Head of caudate nucleus (tissue), 42 donors: ENCODE results near the gene HELZ2.
A peak's percentile ranks its signal among the peaks of the same experiment; 100 is the strongest.
"Not testable (repeated sequence)": the region's sequence is repeated elsewhere in the genome, so short reads cannot be mapped to it uniquely, and the experiment has no call there.

Experiments
- DNase-seq, 42 donors: peaks; one replicate each; pipeline versions ENCODE4 v3.0.0 to v3.0.0-alpha.2; 2020 to 2021; ENCODE audit warnings: mixed read lengths in 7 of 42
- intact Hi-C: fragments of 100-400 bp; cut with DNase I; formaldehyde crosslinking; loops from one replicate; pipeline ENCODE4 v1.15.0; 2022

The HELZ2 gene

GRCh38 chr20:63585616-63586565 lies 11.9 kb upstream of the HELZ2 start:
- intact Hi-C loops, result no loop called here
- DNase-seq, result no peak

- intact Hi-C loops, result no loop called here
- DNase-seq, result no peak
Observed at GRCh38 chr20:63582382-63583063, 8.5 kb upstream of the HELZ2 start.

- intact Hi-C loops, result no loop called here
- DNase-seq, result peak; percentile 42 to 92 (median 73)
Observed at GRCh38 chr20:63580796-63581461, 6.9 kb upstream of the HELZ2 start.

GRCh38 chr20:63579017-63579694 lies 5.1 kb upstream of the HELZ2 start:
- DNase-seq, result no peak
- intact Hi-C loops, result no loop called here

GRCh38 chr20:63578224-63579016 lies 4.4 kb upstream of the HELZ2 start:
- peak in 1 of 42 donors; percentile 56 for DNase-seq
- intact Hi-C loops, result no loop called here

GRCh38 chr20:63577317-63577894 lies 3.4 kb upstream of the HELZ2 start:
- DNase-seq, result peak in 38 of 42 donors; percentile 16 to 83 (median 47)
- intact Hi-C loops, result no loop called here

- intact Hi-C loops, result no loop called here
- no peak for DNase-seq
Observed at GRCh38 chr20:63576311-63576710, 2.3 kb upstream of the HELZ2 start.

GRCh38 chr20:63574829-63575743 lies 1.0 kb upstream of the HELZ2 start:
- no peak for DNase-seq
- intact Hi-C loops, result no loop called here

- intact Hi-C loops, result no loop called here
- no peak for DNase-seq
Observed at GRCh38 chr20:63573647-63574131, 350 bp downstream of the HELZ2 start.

- DNase-seq, result no peak
- intact Hi-C loops, result no loop called here
Observed at GRCh38 chr20:63572788-63573646, 1.0 kb downstream of the HELZ2 start.

GRCh38 chr20:63572071-63572787 lies 1.8 kb downstream of the HELZ2 start:
- intact Hi-C loops, result no loop called here
- DNase-seq, result no peak

- DNase-seq, intact Hi-C loops: not testable (repeated sequence)
Observed at GRCh38 chr20:63571087-63571478, 3.0 kb downstream of the HELZ2 start.

- DNase-seq, result no peak
- intact Hi-C loops, result no loop called here
Observed at GRCh38 chr20:63570281-63571086, 3.6 kb downstream of the HELZ2 start.
